Measurements from ENCODE around the gene PZP.
"Not testable (repeated sequence)": the region's sequence is repeated elsewhere in the genome, so short reads cannot be mapped to it uniquely, and the experiment has no call there.

The PZP gene

GRCh38 chr12:9179781-9180180 lies 28.4 kb downstream of the PZP start:
- no peak for DNase-seq

GRCh38 chr12:9169979-9170634 lies 38.1 kb downstream of the PZP start:
- no peak for DNase-seq

- not testable (repeated sequence) for DNase-seq
These were observed 40.9 kb downstream of the PZP start for GRCh38 chr12:9167345-9167744.

DNA sequence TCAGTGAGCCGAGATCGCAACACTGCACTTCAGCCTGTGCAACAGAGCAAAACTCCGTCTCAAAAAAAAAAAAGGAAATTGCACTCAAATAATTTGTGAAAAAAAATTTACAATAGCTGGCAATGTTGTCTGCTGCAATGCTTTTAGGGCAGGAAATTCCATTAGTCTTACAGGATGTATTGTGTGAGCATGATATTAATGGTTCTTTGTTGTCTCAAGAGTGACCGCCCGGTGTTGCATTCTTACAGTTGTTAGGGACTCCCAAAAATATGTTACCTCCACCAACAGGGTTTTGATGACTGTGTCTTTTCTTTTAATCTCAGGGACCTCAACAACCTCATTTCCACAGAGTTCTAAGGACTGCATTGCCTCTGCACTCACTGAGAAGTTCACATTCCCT lies 44.8 kb downstream of the PZP start:
- no peak for DNase-seq

DNA sequence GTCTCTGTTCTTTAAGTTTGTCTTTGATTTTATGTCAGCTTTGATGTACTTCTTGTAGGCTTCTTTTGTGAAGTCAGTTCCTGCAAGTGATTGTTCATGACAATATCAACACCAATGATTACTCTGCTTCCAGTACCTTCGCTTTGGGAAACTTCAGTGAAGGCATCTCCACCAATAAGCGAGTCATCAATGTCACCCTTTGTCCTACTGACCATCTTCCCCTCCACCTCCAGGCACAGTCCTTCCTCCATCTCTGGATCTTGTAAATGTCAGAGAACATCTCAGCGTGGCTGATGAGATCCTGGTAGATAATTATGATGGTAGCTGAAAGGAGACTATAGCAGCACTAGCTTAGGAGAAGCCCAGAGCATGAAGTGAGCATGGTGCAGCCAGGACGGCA lies 52.1 kb downstream of the PZP start:
- DNase-seq: no peak

GRCh38 chr12:9149372-9149771 lies 58.8 kb downstream of the PZP start:
- peak; percentile 24 for DNase-seq

GRCh38 chr12:9148926-9149325 lies 59.3 kb downstream of the PZP start:
- no peak for DNase-seq

DNA sequence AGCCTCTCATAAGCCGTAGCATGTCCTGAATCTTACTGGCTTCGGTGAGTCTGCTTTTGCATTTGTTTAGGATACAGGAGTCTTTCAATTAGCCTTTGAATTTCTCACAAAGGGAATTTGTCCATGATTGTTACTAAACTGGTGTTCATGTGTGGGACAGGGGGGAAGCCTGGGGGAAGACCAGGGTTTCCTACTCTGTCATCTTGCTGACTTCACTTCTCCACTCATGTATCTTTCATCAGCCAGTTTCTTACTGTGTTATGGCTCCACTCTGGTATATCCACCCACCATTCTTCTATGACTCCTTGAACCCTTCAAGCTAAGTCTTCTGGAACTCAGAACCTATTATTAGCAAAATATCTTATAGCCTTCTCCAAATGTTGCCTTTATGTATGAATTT lies 60.7 kb downstream of the PZP start:
- no peak for DNase-seq

DNA sequence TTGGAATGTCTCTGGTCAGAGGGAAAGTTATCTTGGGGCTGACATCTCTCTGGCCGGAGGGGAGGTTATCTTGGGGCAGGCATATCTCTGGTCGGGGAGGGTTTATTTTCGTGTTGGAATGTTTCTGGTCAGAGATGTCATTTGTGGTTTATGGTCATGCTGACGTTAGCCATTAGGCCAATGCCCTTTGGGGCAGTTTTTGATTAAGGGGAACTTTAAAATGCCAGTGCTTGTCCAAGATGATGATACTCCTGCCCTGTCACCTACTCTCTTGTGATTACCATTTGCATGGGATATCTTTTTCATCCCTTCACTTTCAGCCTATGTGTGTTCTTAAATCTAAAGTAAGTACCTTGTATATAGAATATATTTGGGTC lies 63.5 kb downstream of the PZP start:
- DNase-seq: no peak

GRCh38 chr12:9143929-9144729 lies 64.1 kb downstream of the PZP start:
- no peak for DNase-seq

DNA sequence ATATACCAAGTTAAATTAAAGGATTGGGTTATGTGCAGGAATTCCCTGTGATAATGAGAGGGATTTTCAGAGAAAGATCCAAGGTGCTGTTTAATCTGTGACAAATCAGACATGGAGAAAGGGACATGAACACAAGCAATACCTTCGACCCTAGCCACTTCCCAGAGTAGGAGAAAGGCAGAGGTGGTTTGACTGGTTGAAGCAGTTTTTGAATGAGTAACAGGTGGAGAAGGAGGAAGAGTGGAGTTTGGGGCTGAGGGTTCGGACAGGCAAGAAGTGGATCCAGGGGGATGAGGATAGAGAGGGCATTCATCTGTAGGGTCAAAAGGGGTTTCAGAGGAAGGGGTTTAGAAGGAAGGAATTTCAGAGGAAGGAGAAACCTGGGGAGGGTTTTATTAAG lies 65.1 kb downstream of the PZP start:
- DNase-seq: no peak

GRCh38 chr12:9139588-9140290 lies 68.5 kb downstream of the PZP start:
- not testable (repeated sequence) for DNase-seq

DNA sequence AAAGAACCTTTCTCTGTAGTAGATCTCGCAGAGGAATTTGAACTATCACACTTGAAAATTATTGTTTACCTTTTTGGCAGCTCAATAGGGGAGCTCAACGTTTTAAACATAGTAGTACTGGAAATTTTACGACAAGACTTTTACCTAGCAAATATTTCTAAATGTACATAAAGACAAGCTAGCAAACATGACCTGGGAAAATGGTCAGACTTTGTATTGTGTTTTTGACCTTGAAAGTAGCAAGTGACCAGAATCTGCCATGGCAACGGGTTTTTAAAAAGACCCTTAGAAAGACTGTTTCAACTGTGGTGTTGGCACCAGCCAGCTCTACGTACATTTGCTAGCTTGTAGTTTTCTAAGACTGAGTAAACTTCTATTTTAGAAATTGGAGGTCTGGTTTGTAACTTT lies 72.3 kb downstream of the PZP start:
- no peak for DNase-seq

DNA sequence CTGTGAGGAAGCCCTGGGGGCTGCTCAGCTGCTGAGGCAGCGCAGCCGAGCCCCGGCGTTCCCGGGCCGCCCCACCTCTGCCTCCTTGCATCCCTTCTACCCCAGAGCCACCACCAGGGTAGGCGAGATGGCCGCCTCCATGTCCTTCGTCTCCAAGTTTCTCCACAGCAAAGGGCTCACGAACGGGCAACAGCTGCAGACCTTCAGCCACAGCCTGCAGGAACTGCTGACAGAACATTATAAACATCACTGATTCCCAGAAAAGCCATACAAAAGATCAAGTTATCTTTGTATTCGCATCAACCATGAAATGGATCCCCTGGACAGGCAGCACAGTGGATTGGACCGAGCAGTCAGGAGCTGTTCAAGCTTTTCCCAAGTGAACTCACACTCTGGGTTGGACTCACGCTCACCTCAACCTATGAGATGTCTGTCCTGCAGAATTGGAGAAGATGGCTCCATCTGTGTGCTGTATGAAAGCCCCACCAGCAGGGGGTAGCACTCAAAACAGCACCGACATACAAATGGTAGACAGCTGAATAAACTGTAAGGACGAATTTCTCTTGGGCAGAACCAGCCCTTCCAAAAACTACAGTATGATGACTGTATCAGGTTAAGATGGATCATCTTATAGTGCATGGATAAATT lies 73.1 kb downstream of the PZP start:
- DNase-seq: peak; percentile 15

DNA sequence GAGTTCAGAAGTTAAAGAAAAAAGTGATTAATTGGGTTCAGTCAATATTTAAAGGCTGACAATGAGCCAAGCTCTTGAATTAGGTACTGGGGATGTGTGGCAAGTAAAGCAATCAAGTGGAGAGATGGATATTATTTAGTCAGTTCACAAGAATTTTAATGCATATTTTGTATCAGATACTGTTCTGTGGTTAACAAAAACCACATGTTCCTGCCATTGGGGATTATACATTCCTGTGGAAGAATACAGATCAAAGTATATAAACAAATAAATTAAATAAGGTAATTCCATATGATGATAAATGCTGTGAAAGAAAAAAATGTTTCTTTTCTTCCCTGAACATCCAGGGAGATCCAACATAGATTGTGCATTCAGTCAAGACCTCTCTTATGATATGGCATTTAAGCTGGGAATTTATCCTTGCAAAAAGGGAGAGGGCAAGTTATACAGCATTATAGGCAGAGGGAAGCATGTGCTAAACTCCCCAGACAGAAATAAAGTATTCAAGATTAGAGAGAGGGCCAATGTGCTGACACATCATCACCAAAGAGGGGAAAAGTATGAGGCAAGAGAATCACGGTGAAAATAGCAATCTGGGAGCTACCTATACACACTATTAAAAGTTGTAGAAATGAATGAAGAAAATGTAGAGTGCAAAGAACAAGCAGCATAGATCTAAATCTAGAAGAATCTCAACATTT lies 74.8 kb downstream of the PZP start:
- DNase-seq: no peak

- no peak for DNase-seq
These were observed 76.1 kb downstream of the PZP start for GRCh38 chr12:9132008-9132535.

DNA sequence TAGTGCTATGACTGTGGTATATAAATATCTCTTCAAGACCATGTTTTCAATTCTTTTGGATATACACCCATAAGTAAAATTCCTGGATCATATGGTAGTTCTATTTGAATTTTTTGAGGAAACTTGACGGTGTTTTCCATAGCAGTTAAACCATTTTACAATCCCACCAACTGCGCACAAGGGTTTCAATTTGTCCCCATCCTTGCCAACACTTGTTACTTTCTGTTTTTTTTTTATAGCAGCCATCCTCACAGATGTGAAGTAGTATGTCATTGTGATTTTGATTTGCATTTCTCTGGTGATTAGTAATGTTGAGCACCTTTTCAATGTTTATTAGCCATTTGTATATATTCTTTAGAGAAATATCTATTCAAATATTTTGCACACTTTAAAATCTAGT lies 78.0 kb downstream of the PZP start:
- DNase-seq: no peak

GRCh38 chr12:9127936-9128663 lies 80.1 kb downstream of the PZP start:
- no peak for DNase-seq

DNA sequence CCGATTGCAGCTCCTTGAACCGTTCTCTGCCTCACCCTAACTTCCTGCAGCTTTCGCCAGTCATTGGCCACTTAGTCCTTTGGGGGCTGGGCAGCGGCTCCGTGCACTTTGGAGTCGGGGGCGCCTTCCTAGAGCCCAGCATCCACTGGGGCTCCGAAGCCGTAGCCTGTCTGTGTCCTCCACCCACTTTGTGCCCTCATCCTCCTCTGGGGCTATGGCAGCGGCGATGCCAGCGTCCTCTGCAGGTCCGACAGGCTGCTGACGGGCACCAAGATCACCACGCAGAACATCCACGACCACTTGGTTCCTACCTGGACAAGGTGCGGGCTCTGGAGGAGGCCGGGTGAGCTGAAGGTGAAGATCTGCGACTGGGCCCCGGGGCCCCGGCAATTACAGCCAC lies 80.7 kb downstream of the PZP start:
- DNase-seq: no peak

- DNase-seq: no peak
These were observed 83.7 kb downstream of the PZP start for GRCh38 chr12:9124383-9125031.

GRCh38 chr12:9123781-9124382 lies 84.3 kb downstream of the PZP start:
- no peak for DNase-seq

All from NCI-H69 (cell line).